ENCODE data around the gene AARS2.
A peak's percentile ranks its signal among the peaks of the same experiment; 100 is the strongest.

Gene AARS2

DNA sequence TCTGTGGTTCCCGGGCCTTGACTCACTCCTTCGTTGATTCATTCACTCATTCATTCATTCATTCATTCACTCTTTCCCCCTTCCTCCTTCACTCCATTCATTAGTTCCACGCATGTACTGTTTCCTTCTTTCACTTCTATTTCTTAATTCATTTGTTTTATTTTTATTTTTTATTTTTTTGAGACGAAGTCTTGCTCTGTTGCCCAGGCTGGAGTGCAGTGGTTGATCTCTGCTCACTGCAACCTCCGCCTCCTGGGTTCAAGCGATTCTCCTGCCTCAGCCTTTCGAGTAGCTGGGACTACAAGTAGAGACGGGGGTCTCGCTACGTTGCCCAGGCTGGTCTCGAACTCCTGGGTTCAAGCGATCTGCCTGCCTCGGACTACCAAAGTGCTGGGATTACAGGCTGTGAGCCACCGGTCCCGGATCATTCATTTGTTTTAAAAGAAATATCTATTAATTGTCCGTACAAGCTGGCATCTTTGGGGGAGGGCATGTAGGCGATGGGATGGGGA lies 47.4 kb downstream of the AARS2 start:
- TF ChIP-seq, protein P1, sequence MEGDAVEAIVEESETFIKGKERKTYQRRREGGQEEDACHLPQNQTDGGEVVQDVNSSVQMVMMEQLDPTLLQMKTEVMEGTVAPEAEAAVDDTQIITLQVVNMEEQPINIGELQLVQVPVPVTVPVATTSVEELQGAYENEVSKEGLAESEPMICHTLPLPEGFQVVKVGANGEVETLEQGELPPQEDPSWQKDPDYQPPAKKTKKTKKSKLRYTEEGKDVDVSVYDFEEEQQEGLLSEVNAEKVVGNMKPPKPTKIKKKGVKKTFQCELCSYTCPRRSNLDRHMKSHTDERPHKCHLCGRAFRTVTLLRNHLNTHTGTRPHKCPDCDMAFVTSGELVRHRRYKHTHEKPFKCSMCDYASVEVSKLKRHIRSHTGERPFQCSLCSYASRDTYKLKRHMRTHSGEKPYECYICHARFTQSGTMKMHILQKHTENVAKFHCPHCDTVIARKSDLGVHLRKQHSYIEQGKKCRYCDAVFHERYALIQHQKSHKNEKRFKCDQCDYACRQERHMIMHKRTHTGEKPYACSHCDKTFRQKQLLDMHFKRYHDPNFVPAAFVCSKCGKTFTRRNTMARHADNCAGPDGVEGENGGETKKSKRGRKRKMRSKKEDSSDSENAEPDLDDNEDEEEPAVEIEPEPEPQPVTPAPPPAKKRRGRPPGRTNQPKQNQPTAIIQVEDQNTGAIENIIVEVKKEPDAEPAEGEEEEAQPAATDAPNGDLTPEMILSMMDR (IDR thresholded peaks at IDR 0.05) = no peak
- H3K4me1 ChIP-seq (ENCODE audit: control insufficient read depth in 1 of 2, insufficient read depth in 1 of 2, low read depth in 1 of 2, low read length in 1 of 2) = peaks cover 46 to 48% of the 10 kb centered on the region in 2 experiments
- H3K9me3 ChIP-seq = no peaks in the 10 kb centered on the region
- peaks cover 4% of the 10 kb centered on the region for H3K36me3 ChIP-seq
- peaks cover 26% of the 10 kb centered on the region for H3K27me3 ChIP-seq
- peak overlapping the region; percentile 74 to 77 for H3K4me3 ChIP-seq (ENCODE audit: low read depth in 1 of 2, low read length in 1 of 2)
- H3K27ac ChIP-seq = peak overlapping the region; percentile 85

DNA sequence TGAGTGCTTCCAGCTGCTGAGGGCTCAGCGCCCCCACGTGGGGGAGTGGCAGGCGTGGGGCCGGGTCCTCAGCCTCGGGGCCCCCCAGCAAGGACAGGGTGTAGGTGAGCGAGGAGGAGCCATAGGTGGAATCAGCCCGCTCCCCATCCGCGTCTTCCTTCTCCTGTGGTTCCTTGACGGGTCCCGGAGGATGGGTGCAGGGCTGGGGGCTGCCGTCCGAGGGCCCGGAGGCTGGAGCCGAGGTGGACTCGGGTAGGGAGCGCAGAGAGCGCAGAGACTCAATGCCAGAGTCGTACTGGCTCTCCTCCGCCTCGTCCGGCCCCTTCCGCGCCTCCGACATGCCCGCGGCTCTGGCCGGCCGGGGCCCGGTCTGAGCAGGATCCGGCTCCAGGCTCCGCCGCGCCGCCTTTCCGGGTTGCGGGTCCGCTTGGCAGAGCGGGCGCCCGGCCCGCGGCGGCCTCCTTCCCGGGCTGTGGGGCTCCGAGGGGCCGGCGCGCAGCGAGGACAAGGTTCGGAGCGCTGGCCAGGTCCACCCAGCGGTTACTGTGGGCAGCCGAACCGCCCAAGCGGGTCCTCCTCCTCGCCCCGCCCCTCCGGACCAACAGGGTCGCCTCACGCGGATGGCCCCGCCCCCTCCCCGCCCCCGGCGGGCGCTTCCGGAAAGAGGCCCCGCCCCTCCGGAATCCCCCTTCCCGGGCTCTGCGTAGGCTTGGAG lies 48.0 kb downstream of the AARS2 start, which contains the start of gene NFKBIE:
Gene NFKBIE, minus strand, starts transcription at position 545 of the 715 bp plus-strand sequence. Its CDS starts 205 bp downstream, at position 340.
- Histone ChIP-seq H3K27ac (peak within 1 kb of the TSS; percentile 85), H3K4me3 (ENCODE audit: low read depth in 1 of 2, low read length in 1 of 2) (peak within 1 kb of the TSS; percentile 74 to 77), H3K27me3 (peaks cover 19% of the 10 kb centered on the region), H3K4me1 (ENCODE audit: control insufficient read depth in 1 of 2, insufficient read depth in 1 of 2, low read depth in 1 of 2, low read length in 1 of 2) (peaks cover 42 to 47% of the 10 kb centered on the region in 2 experiments), H3K9me3 (no peaks in the 10 kb centered on the region), H3K36me3 (peaks cover 7% of the 10 kb centered on the region)
- TF ChIP-seq, protein P1 (IDR thresholded peaks at IDR 0.05) = peak; percentile 35

DNA sequence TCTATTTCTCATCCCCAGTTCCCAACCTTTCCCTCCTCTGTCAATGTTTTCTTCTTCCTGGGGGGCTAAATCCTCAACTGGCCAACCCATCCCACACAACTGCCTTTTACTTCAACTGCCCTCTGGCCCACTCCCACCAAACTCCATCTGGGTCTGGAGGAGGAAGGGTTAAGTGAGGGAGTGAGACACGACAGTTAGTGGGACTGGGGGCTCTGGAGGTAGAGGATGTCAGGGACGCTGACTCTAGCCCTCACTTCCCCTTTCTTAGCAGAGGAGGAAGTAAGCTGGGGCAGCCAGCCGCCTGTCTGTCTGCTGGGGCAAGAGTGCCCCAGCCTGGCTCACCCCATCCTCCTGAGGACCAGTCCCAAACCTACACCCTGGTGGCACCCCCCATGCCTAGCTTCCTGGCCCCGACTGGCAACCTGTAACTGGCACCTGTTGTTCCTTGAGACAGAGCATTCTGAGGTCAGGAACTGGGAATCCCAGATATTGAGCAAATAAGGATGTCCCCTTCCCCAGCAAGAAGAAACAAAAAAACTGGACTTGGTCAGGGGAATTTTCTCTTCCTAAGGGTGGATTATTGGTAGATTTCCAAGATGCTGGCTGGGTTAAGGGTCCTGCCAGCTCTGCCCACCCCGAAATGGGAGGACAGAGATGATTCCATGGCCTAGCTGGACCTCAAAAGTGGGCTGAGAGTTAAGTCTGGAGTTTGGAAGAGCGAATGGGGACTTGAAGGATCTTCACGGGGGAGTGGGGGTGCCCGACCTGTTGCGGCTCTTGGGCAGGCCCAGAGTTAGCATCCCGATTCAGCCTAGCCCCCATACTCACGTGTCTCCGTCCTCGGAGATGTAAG lies 48.8 kb downstream of the AARS2 start:
- Histone ChIP-seq H3K4me3 (ENCODE audit: low read depth in 1 of 2, low read length in 1 of 2) (peak overlapping the region; percentile 74 to 77), H3K36me3 (peaks cover 15% of the 10 kb centered on the region), H3K27ac (peak overlapping the region; percentile 85), H3K4me1 (ENCODE audit: control insufficient read depth in 1 of 2, insufficient read depth in 1 of 2, low read depth in 1 of 2, low read length in 1 of 2) (peaks cover 34 to 39% of the 10 kb centered on the region in 2 experiments), H3K9me3 (no peaks in the 10 kb centered on the region), H3K27me3 (peaks cover 12% of the 10 kb centered on the region)
- TF ChIP-seq, protein P1 (IDR thresholded peaks at IDR 0.05) = peak; percentile 52

DNA sequence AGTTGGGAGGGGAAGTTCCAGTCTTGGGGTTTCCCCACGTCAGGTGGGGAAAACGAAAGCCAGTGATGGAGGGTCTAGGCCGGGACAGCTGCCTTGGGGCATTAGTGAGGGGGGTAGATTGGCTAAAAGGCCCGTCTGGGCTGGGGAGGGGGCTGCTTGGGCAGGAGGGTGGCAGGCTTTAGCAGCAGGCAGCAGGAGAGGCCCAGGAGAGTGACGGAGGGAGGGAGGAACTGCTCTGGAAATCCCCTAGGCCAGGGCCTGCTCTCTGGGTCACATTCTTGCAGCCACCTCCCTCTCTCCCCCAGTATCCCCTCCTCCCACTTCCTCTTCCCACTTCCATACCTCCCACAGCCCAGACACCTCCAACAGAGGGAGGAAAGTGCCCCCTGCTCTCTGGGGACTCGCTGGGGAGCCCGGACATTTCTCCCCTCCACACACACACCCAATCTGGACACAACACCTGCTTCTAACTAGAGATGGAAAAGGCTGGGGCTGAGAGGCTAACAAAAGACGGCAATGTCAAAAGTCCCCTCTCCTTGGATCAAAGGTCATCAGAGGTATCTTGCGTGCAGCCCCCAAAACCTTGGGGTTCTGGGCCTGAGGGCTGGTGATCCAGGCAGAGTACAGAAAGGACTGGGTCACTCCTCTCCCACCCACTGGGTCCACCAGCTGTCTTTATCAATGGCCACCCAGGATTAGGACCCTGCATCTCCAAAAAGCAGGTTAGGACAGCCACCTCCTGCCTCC lies 49.6 kb downstream of the AARS2 start:
- peaks cover 31 to 34% of the 10 kb centered on the region in 2 experiments for H3K4me1 ChIP-seq (ENCODE audit: control insufficient read depth in 1 of 2, insufficient read depth in 1 of 2, low read depth in 1 of 2, low read length in 1 of 2)
- H3K27ac ChIP-seq = peak overlapping the region; percentile 85
- H3K27me3 ChIP-seq = peaks cover 3% of the 10 kb centered on the region
- no peaks in the 10 kb centered on the region for H3K9me3 ChIP-seq
- TF ChIP-seq, protein P1 (IDR thresholded peaks at IDR 0.05) = no peak
- peaks cover 23% of the 10 kb centered on the region for H3K36me3 ChIP-seq
- H3K4me3 ChIP-seq (ENCODE audit: low read depth in 1 of 2, low read length in 1 of 2) = peak overlapping the region; percentile 74 to 77

Measured in neutrophil (primary cell).